GM19035 (cell line): ENCODE data around the gene MARCHF9.

ENCODE experiments used
- ATAC-seq: cut with Tn5 transposase; IDR thresholded peaks from one replicate; pipeline ENCODE4 v1.9.1; 2021; ENCODE audit not compliant: unreplicated experiment

Gene MARCHF9

GRCh38 chr12:57795354-57795753 lies 40.5 kb downstream of the MARCHF9 start:
- ATAC-seq, result no peak

DNA sequence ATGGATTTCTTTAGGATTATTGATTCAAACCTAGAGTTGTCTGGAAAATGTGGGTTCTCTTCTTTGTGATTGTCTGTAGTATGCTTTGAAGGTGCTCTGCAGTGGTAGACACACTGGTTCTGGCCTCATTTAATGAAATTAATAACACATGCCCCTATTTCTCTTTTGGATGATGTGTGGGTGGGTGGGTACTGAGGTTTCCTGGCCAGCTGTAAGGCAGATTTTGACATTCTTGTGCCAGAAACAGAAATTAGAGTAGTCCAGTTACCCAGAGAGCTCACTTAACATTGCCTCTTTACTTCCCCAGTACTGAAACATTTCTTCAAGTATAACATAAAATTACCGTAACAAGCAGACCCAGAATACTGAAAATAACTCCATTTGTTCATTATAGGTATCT lies 42.1 kb downstream of the MARCHF9 start:
- ATAC-seq, result no peak

GRCh38 chr12:57797933-57798332 lies 43.0 kb downstream of the MARCHF9 start:
- ATAC-seq, result no peak

GRCh38 chr12:57800965-57801364 lies 46.1 kb downstream of the MARCHF9 start:
- no peak for ATAC-seq

GRCh38 chr12:57802607-57803006 lies 47.7 kb downstream of the MARCHF9 start:
- ATAC-seq, result no peak

GRCh38 chr12:57803319-57803893 lies 48.5 kb downstream of the MARCHF9 start:
- ATAC-seq, result no peak

DNA sequence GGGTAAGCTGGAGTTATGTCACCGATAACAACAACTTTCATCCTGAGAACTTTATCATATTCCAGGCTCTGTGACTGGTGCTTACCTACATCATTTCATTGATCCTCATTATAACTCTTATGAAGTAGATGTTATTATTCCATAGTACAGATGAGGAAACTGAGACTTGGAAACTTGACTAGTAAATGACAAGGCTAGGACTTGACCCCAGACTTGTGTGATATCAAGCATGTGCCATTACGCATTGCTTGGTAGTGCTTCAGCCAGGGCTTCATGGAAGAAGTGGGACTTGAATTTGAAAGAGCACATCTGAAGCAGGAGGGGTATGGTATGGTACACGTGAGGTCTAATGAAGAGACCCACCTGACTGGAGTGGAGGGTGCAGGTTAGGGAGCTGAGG lies 51.8 kb downstream of the MARCHF9 start:
- no peak for ATAC-seq

DNA sequence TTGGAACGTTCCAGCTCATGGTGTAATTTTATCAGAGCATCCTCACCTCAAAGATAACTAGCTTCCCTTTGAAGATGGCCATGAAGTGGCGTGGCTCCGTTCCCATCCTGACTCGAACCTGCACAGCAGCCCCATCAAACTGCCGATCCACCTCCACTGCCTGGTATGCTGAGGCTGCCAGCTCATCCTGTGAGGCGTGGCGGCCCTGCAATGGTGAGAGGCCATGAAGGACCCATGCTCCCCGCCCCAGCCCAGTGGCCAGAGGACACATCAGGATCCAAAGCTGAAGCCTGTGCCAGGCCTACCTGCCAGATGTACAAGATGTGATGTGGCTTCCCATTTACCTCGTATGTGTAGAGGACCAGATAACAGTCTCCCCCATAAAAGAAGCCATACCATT lies 52.4 kb downstream of the MARCHF9 start:
- no peak for ATAC-seq

DNA sequence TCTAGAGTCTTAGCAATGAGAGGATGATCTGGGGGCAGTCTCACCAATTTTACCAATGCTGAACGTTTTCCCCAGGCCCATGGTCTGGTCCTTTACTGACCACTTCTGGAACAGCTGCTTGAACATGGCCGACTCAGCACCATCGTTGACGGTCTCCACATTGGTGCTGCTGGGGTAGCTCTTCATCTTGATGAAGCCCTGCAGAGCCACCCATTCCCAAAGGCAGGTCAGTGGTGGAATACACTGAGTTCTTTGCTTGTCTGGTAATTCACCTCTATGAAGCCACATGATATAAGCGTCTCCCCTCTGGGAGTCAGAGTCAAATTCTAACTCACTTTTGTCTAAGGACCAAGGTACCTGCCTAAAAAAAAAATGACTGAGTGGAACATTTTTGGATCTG lies 53.4 kb downstream of the MARCHF9 start:
- ATAC-seq, result no peak

DNA sequence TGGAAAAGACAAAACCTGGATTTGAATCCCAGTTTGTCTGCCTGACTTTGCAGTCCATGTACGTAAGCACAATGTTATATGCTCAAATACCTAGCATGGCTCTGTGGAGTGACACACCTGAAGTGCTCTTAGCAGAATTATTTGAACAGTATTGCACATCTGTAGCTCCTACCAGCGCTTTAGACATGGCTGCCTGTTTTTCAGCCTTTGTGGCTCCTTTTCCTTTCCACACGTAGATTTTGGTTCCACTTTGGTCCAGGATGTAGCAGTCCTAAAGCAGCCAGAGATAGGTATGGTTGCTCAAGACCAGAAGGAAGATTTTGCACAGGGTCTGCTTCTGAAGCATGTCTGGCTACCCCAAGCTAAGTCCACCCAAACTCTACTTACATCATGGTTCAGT lies 54.5 kb downstream of the MARCHF9 start:
- no peak for ATAC-seq
